Coronary artery (tissue), 2 donors: ENCODE data around the gene SEMA4D.
A peak's percentile ranks its signal among the peaks of the same experiment; 100 is the strongest.

ENCODE experiments used
- DNase-seq: peaks from one replicate; pipeline ENCODE4 v3.0.0-alpha.2; 2017; ENCODE audit warnings: low spot score
- H3K27ac ChIP-seq, 2 donors: fragments of 200-600 bp; sonication (generic); one replicate each; pipeline ENCODE4 v1.5.1; 2016 to 2019
- H3K4me3 ChIP-seq: fragments of 200-600 bp; sonication (generic); 2 replicates; pipeline ENCODE4 v1.5.1; 2016; ENCODE audit warnings: mild to moderate bottlenecking, moderate library complexity
- TF ChIP-seq, protein P1 (sequence below): fragments of 200-600 bp; sonication (generic); IDR thresholded peaks from one replicate; pipeline ENCODE4 v1.5.1; 2019; ENCODE audit warnings: antibody characterized with exemption

SEMA4D gene

DNA sequence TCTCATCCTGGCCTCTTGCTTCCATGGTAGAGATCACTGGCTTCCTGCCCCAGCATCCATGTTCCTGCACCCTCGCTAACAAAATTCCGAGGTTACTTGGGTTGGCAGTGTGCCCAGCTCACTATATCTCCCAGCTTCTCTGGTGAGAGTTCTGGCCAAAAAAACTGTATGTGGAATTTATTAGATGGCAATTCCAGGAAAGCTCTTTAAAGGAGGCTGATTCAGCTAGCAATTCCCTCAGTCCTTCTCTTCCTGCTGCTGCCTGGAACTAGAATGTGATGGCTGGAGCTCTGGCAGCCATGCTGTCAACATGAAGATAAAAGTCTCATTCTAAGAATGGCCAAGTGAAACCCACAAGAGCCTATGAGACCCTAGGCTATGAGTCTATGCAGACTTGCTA is 90.8 kb downstream of the SEMA4D start:
- no peak for DNase-seq
- TF ChIP-seq, protein P1, sequence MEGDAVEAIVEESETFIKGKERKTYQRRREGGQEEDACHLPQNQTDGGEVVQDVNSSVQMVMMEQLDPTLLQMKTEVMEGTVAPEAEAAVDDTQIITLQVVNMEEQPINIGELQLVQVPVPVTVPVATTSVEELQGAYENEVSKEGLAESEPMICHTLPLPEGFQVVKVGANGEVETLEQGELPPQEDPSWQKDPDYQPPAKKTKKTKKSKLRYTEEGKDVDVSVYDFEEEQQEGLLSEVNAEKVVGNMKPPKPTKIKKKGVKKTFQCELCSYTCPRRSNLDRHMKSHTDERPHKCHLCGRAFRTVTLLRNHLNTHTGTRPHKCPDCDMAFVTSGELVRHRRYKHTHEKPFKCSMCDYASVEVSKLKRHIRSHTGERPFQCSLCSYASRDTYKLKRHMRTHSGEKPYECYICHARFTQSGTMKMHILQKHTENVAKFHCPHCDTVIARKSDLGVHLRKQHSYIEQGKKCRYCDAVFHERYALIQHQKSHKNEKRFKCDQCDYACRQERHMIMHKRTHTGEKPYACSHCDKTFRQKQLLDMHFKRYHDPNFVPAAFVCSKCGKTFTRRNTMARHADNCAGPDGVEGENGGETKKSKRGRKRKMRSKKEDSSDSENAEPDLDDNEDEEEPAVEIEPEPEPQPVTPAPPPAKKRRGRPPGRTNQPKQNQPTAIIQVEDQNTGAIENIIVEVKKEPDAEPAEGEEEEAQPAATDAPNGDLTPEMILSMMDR = no peak
- Histone ChIP-seq H3K27ac (no peak overlapping the region), H3K4me3 (no peak overlapping the region)

DNA sequence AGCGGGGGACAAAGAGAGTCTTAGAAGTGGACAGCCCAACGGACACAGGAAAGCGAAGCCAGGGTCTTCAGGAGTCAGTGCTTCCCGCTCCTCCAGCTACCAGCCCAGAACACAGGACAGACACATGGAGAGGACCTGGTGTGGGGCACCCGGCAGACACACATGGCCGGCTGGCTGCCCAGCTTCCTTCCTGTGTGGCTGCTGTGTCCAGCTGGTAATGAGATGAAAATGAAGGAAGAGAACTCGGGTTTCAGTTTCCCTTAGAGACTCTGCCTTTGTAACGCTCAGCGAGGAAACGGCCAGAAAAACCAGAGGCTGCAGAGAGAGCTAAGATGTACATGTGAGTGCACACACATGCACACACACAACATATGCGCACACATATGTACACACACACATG is 92.1 kb downstream of the SEMA4D start:
- no peak for DNase-seq
- peak overlapping the region in 1 of 2 donors; percentile 41 for H3K27ac ChIP-seq
- TF ChIP-seq, protein P1 = no peak
- H3K4me3 ChIP-seq = no peak overlapping the region

DNA sequence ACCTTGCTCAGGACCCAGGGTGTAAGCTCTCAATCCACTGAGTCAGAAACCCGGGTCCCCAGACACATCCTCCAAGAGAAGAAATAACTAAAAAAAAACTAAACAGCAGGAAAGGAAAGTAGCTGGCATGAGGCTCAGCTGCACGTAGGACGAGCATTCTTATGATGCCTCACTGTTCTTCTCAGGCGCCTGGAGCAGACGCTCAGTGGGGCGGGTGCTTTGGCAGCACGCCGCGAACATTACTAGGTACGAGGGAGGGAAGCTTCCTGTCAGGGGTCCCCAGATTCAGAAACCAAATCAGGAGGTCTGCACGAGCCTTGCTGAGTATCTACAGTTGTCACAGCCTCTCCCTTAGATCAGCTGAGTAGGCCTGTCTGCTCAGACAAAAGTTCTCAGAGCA is 93.8 kb downstream of the SEMA4D start:
- no peak overlapping the region for H3K4me3 ChIP-seq
- no peak overlapping the region for H3K27ac ChIP-seq
- DNase-seq = no peak
- TF ChIP-seq, protein P1 = no peak

DNA sequence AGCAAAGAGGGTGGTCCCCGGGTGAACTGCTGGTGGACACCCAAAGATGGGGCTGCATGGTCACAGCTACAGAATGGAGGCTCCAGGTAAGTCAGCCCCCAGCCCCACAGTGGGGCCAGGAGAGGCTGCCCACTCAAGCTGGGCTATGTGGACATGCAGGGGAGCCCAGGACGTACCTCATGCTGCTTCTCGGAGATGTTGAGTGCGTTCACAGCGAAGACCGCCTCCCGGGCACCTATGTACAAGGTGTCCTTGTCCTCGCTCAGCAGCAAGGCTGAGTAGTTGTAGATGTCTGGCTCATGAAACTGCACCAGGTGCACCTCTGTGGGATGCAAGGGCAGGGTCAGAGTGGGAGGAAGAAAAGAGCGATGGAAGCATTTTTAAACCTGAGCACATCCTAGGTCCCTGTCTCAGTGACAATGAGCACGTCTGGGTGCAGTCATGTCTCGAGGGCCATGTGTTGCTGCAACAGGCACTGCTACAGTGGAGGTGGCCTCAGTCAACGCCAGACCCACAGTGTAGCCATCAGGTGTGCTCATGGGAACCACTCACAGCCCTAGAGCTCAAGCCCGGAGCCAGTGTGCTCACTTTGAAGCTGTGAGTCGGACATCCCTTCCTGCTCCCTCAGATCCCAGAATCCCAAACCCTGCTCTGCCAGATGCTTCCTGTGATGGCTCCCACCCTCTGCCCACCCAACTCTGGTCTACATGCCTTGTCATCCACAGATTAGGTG is 95.1 kb downstream of the SEMA4D start:
- Histone ChIP-seq H3K4me3 (no peak overlapping the region), H3K27ac (no peak overlapping the region)
- no peak for DNase-seq
- TF ChIP-seq, protein P1 = no peak

DNA sequence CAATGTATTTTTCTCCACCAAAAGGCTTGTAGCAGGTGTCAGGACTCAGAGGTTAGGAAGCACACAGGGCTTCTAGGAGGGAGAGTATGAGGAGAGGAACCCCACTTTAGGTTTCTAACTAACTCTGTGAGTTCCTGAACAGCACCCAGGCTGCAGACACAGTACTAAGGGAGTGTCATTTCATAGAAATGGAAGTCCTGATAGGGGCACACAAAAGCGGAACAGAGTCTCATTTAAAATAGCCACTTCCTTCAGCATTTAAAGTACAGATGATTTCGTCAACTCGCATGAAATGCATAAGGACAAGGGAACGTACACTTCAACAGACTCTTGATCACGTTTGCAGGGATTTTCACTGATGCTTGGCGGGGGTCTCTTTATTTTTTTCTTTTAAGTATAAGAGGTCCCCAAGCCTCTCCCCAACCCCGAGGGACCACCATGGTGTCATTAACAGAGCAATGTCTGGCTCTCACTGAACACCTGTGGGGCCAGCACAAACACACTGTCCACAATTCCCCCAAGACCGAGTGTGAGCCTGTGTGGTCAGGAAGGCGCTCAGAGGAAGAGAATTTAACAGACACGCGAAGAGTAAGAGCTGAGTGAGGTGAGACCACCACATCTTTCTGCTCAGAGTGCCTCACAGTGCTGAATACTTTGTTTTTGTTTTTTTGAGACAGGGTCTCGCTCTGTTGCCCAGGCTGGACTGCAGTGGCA is 97.4 kb downstream of the SEMA4D start:
- Histone ChIP-seq H3K27ac (peak overlapping the region in 1 of 2 donors; percentile 16), H3K4me3 (no peak overlapping the region)
- TF ChIP-seq, protein P1 = no peak
- no peak for DNase-seq

DNA sequence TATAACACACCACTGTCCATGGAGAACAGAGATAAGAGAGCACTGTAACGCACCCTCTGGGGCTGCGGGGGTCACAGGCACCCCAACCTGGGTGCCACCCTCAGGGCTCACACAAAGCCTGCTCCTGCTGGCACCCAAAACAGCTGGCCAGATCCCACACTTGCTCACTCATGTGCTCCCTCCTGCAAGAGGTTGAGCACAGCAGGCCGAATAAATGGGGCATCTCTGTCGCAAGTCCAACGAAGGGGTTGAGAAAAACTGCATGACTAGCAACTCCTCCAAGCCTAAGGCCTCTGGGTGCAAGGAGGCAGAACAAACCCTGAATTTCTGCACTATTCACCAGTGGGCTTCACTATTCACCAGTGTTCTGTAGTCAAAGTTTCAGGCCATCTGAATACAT is 99.3 kb downstream of the SEMA4D start:
- H3K27ac ChIP-seq = no peak overlapping the region
- TF ChIP-seq, protein P1 = no peak
- H3K4me3 ChIP-seq = no peak overlapping the region
- DNase-seq = no peak

DNA sequence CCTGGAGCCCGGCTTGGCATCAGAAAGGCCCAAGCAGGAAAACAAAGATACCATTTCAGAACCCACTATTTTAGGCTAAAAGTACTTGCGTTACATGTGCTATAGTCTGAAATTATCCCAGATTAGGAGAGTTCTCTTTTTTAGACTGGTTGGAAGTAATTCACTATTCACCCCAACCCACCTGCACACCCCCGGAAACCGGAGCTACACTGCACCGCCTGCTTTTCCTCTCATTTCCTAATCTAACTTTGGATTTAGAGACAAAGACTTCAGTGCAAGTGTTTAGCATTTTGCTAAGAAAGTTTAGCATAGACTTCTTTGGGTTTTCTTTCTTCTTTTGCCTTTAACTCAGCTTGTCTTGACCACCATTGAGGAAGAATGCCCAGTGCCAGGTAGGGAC is 100.4 kb downstream of the SEMA4D start:
- TF ChIP-seq, protein P1 = no peak
- DNase-seq = no peak
- Histone ChIP-seq H3K4me3 (no peak overlapping the region), H3K27ac (no peak overlapping the region)
